ENCODE results near the gene PRSS8.

DNA sequence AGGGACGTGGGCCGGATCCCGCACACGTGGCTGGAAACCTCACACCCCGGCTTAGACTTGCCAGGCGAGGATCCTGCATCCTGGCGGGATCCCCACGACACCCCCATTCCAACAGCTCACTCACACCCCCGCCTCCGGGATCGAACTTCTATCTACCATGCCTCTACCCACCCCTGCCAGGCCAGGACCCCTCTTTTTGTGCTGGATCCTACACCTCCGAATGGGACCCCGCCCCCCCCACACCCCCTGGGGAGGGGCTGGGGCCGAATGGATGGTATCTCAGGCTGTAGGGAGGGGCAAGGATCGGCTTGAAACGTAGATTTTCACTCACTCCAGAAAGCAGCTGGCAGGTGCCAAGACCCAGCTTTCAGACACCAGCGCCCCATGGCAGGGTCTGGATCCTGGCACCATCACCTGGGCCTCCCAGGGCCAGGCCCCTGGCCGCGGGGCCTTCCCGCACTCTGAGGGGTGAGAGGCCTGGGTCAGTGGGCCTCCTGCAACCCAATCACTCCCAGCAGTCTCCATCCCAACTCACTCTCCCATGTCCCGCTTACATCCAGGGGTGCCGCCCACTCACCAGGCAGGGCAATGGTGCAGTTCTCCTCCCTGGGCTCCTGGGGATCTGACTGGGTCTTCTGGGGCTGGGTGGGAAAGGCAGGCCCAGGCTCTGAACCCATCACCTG, 7.6 kb upstream of the PRSS8 start:
- TF ChIP-seq TAF1 (IDR thresholded peaks at IDR 0.05; ENCODE audit: low read depth) = no peak
- TF ChIP-seq NFIC (IDR thresholded peaks at IDR 0.05) = no peak
- no peak for TF ChIP-seq CEBPB (IDR thresholded peaks at IDR 0.05)
- TF ChIP-seq TCF12 (IDR thresholded peaks at IDR 0.05; ENCODE audit: low read depth) = no peak
- no peak for TF ChIP-seq RAD21 (IDR thresholded peaks at IDR 0.05; ENCODE audit: low read depth)
- no peak for TF ChIP-seq FOXM1 (IDR thresholded peaks at IDR 0.05; ENCODE audit: borderline replicate concordance, low read depth)
- no peak for TF ChIP-seq EP300 (IDR thresholded peaks at IDR 0.05; ENCODE audit: borderline replicate concordance)
- 0 out of 2 replicates have a peak, but pooled peaks have one; percentile 4 for TF ChIP-seq ZBTB7A (IDR thresholded peaks at IDR 0.05; ENCODE audit: low read depth)
